Skeletal muscle tissue (tissue), 4 donors: ENCODE results near the gene PLPPR5. TPM values are rescaled to one million over a fixed set of nuclear protein-coding genes. Genes with fewer than 3 reads are reported as not detected.

Experiments used
- H3K27ac ChIP-seq: one replicate; pipeline ENCODE4 v1.7.0; 2013; ENCODE audit warnings: mild to moderate bottlenecking, low read depth, low read length, inconsistent platforms
- H3K27me3 ChIP-seq, 3 donors: one replicate each; pipeline ENCODE4 v1.7.0; 2013; ENCODE audit warnings: low read length in 3 of 3; ENCODE audit not compliant: control insufficient read depth in 3 of 3, insufficient read depth in 3 of 3
- H3K36me3 ChIP-seq, 3 donors: one replicate each; pipeline ENCODE4 v1.7.0; 2013; ENCODE audit warnings: low read length in 3 of 3; ENCODE audit not compliant: control insufficient read depth in 3 of 3, insufficient read depth in 3 of 3
- H3K4me1 ChIP-seq, 3 donors: one replicate each; pipeline ENCODE4 v1.7.0; 2013; ENCODE audit warnings: low read length in 3 of 3, mild to moderate bottlenecking in 3 of 3; ENCODE audit not compliant: control insufficient read depth in 3 of 3, insufficient read depth in 3 of 3
- H3K4me3 ChIP-seq, 3 donors: one replicate each; pipeline ENCODE4 v1.7.0; 2013; ENCODE audit warnings: low read length in 3 of 3
- H3K9ac ChIP-seq, 3 donors: one replicate each; pipeline ENCODE4 v1.7.0; 2013; ENCODE audit warnings: low read length in 3 of 3, mild to moderate bottlenecking in 3 of 3, moderate library complexity in 2 of 3, low read depth in 1 of 3
- H3K9me3 ChIP-seq, 3 donors: one replicate each; pipeline ENCODE4 v1.7.0; 2013; ENCODE audit warnings: low read length in 3 of 3; ENCODE audit not compliant: control insufficient read depth in 3 of 3
- total RNA-seq: library from RNA; depleted of rRNA; stranded (reverse); fragments of >200 nt; gene quantifications from one replicate; pipeline ENCODE4 v1.2.3, GENCODE V29; 2014
- donor health status: Osteomylitis.

The PLPPR5 gene
- total RNA-seq, 1 donor from 2014 or later, result 1.6 TPM

- no peak overlapping the region for H3K9ac ChIP-seq
- H3K4me1 ChIP-seq, result no peaks in the 10 kb centered on the region
- H3K27ac ChIP-seq, result no peak overlapping the region
- no peaks in the 10 kb centered on the region for H3K9me3 ChIP-seq
- no peaks in the 10 kb centered on the region for H3K36me3 ChIP-seq
- no peaks in the 10 kb centered on the region for H3K27me3 ChIP-seq
- H3K4me3 ChIP-seq, result no peak overlapping the region
These were observed 100.9 kb downstream of the PLPPR5 start for GRCh38 chr1:98903726-98904125.

GRCh38 chr1:98903261-98903660 is 101.4 kb downstream of the PLPPR5 start:
- Histone ChIP-seq H3K36me3 (no peaks in the 10 kb centered on the region), H3K4me3 (no peak overlapping the region), H3K9ac (no peak overlapping the region), H3K9me3 (no peaks in the 10 kb centered on the region), H3K27me3 (no peaks in the 10 kb centered on the region), H3K4me1 (no peaks in the 10 kb centered on the region), H3K27ac (no peak overlapping the region)

- no peaks in the 10 kb centered on the region for H3K4me1 ChIP-seq
- H3K36me3 ChIP-seq, result no peaks in the 10 kb centered on the region
- no peak overlapping the region for H3K9ac ChIP-seq
- no peak overlapping the region for H3K4me3 ChIP-seq
- H3K27me3 ChIP-seq, result no peaks in the 10 kb centered on the region
- no peaks in the 10 kb centered on the region for H3K9me3 ChIP-seq
- no peak overlapping the region for H3K27ac ChIP-seq
These were observed 105.7 kb downstream of the PLPPR5 start for GRCh38 chr1:98898940-98899339.

- no peak overlapping the region for H3K27ac ChIP-seq
- no peaks in the 10 kb centered on the region for H3K36me3 ChIP-seq
- no peak overlapping the region for H3K4me3 ChIP-seq
- H3K4me1 ChIP-seq, result no peaks in the 10 kb centered on the region
- no peaks in the 10 kb centered on the region for H3K27me3 ChIP-seq
- H3K9ac ChIP-seq, result no peak overlapping the region
- H3K9me3 ChIP-seq, result no peaks in the 10 kb centered on the region
These were observed 107.2 kb downstream of the PLPPR5 start for GRCh38 chr1:98897479-98897878.

- H3K27me3 ChIP-seq, result no peaks in the 10 kb centered on the region
These were observed 107.8 kb downstream of the PLPPR5 start for GRCh38 chr1:98896711-98897445.

GRCh38 chr1:98893371-98893770 is 111.3 kb downstream of the PLPPR5 start:
- Histone ChIP-seq H3K9me3 (no peaks in the 10 kb centered on the region), H3K27ac (no peak overlapping the region), H3K9ac (no peak overlapping the region), H3K4me3 (no peak overlapping the region), H3K4me1 (no peaks in the 10 kb centered on the region), H3K36me3 (no peaks in the 10 kb centered on the region), H3K27me3 (no peaks in the 10 kb centered on the region)

More at GRCh38 chr1:98896711-98897445, 107.8 kb downstream of the PLPPR5 start:
- no peaks in the 10 kb centered on the region for H3K4me1 ChIP-seq
- H3K9me3 ChIP-seq, result no peaks in the 10 kb centered on the region
- no peak overlapping the region for H3K27ac ChIP-seq
- H3K9ac ChIP-seq, result no peak overlapping the region
- no peaks in the 10 kb centered on the region for H3K36me3 ChIP-seq
- H3K4me3 ChIP-seq, result no peak overlapping the region

GRCh38 chr1:98888869-98889268 is 115.8 kb downstream of the PLPPR5 start:
- Histone ChIP-seq H3K9me3 (no peaks in the 10 kb centered on the region), H3K4me3 (no peak overlapping the region), H3K27ac (no peak overlapping the region), H3K36me3 (no peaks in the 10 kb centered on the region), H3K27me3 (no peaks in the 10 kb centered on the region), H3K9ac (no peak overlapping the region), H3K4me1 (no peaks in the 10 kb centered on the region)

- Histone ChIP-seq H3K36me3 (no peaks in the 10 kb centered on the region), H3K9me3 (no peaks in the 10 kb centered on the region), H3K27me3 (no peaks in the 10 kb centered on the region), H3K4me1 (no peaks in the 10 kb centered on the region), H3K27ac (no peak overlapping the region), H3K4me3 (no peak overlapping the region), H3K9ac (no peak overlapping the region)
These were observed 117.2 kb downstream of the PLPPR5 start for GRCh38 chr1:98887507-98887906.

GRCh38 chr1:98884864-98885263 is 119.8 kb downstream of the PLPPR5 start:
- Histone ChIP-seq H3K27me3 (no peaks in the 10 kb centered on the region), H3K4me1 (no peaks in the 10 kb centered on the region), H3K9ac (no peak overlapping the region), H3K27ac (no peak overlapping the region), H3K4me3 (no peak overlapping the region), H3K9me3 (no peaks in the 10 kb centered on the region), H3K36me3 (no peaks in the 10 kb centered on the region)

- Histone ChIP-seq H3K27me3 (no peaks in the 10 kb centered on the region), H3K4me3 (no peak overlapping the region), H3K27ac (no peak overlapping the region), H3K36me3 (no peaks in the 10 kb centered on the region), H3K9me3 (no peaks in the 10 kb centered on the region), H3K4me1 (no peaks in the 10 kb centered on the region), H3K9ac (no peak overlapping the region)
These were observed 122.8 kb downstream of the PLPPR5 start for GRCh38 chr1:98881901-98882300.
